A204.1 (cell line): ENCODE measurements around the gene KLHL17.

ENCODE experiments used
- FAIRE-seq: peaks from 2 replicates; lab custom pipeline; 2012; peaks lifted over from hg19 to GRCh38; lab: Jason Lieb, UNC

The KLHL17 gene

DNA sequence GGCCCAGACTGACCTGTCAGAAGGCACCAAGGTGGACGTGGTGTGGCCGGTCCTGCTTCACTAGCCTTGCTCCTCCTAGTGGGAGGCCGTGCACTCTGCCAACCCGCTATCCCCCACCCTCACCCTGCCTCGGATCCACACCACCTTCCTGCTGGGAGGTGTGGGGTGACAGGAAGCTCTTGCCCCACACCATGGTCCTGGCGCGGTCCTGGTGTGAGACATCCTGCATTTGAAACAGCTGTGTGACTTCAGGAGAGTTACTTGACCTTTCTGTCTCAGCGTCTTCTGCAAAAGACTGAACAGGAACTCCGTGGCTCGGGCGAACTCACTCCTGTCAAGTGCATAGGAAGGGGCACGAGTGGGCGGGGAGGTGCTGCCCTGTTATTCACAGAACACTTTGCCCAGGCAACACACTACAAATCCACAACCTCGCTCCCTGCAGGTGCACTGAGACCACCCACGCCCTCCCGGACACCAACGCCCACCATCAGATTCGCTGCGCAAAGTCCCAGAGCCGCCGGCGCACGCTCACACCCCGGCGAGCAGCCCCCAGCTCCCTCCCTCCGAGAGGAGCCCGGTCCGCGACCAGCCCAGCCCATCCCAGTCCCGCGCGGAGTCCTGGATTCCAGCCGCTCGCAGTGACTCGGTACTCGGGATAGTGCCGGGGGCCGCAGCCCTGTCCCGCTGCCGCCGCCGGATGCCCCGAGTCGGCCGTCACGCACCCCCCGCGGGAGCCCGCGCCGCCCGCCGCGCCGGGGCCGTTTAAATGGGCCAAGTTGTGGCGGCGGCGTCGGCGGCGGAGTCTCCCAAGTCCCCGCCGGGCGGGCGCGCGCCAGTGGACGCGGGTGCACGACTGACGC, 37.0 kb upstream of the KLHL17 start, which contains the start of gene SAMD11:
Gene SAMD11 (plus strand): TSS at position 793 of the 860 bp plus-strand sequence. CDS start 509 bp downstream, outside the sequence.
- FAIRE-seq, result no peak

DNA sequence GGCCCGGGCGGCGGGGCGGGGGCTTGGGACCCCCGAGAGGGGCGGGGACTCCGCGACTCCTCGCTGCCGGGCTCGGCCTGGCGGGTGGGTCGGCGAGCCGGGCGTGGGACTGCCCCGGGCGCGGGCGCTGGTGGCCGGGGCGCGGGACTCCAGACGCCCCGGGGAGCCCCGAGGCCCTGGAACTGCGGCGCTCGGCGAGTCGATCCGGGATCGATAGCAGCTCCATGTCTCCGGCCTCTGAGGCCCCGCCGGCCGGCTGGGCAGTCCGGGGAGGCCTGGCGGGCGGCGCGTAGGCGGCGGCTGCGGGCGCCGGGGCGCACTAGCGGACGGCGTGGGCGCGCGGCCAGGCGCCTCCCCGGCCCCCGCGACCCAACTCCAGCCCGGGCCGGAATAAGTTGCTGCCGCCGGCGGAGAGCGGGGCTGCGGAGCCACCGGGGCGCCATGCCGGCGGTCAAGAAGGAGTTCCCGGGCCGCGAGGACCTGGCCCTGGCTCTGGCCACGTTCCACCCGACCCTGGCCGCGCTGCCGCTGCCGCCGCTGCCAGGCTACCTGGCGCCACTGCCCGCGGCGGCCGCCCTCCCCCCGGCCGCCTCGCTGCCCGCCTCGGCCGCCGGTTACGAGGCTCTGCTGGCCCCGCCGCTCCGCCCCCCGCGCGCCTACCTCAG, 36.3 kb upstream of the KLHL17 start:
- FAIRE-seq, result no peak

DNA sequence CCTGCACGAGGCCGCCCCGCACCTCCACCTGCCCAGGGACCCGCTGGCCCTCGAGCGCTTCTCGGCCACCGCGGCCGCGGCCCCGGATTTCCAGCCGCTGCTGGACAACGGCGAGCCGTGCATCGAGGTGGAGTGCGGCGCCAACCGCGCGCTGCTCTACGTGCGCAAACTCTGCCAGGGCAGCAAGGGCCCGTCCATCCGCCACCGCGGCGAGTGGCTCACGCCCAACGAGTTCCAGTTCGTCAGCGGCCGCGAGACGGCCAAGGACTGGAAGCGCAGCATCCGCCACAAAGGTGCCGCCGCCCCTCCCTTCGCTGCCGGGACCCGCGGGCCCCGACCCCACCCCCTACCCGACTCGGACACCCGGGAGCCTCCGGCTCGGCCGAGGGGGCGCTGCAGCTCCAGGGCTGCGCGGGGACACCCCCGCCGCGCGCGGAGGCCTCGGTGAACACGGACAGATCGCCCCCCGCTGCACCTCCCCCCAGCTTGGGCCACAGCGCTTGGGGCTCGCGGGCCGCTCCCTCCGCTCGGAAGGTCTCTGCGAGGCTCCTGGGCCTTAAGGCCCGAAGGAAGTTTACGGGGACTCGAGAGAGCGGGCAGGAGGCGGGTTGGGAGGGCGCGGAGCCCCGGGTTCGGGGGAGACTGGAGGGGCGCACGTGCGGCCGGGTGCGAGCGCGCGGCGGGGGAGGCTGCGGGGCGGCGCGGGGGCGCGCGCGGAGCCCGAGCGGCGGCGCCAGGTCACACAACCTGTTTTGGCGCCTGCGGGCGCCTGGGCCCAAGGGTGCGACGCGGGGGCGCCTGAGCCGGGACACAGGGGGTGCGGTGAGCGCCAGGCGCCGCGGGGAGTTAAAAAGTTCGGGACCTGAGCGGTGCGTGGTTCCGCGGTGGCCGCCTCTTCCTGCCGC, 35.5 kb upstream of the KLHL17 start:
- no peak for FAIRE-seq

DNA sequence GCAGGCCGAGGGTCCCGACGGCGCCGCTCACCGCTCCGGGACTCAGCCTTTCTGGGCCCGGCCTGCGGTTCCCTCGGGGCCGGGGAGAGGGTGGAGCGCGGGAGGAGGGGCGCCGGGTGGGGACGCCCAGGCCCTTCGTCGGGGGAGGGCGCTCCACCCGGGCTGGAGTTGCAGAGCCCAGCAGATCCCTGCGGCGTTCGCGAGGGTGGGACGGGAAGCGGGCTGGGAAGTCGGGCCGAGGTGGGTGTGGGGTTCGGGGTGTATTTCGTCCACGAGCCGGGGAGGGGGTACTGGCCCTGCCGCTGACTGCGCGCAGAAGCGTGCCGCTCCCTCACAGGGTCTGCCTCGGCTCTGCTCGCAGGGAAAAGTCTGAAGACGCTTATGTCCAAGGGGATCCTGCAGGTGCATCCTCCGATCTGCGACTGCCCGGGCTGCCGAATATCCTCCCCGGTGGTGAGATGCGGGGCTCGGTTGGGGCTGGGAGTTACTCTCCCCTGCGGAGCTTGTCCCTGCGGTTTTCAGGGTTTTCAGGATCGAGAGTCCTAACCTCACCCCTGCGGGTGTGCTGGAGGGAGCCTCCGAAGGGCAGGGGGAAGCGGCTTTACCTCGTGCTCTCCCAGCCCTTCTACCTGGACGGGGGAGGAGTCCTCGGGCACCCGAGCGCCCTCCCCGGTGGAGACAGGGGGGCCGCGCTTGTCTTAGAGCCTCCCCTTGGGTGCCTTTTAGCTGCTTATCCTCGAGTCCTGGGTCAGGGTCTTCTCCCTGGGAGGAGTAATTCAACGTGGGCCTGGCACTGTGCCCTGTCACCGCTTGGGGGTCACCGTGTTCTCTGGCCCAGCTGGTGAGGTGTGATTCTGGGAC, 34.6 kb upstream of the KLHL17 start:
- FAIRE-seq, result no peak

DNA sequence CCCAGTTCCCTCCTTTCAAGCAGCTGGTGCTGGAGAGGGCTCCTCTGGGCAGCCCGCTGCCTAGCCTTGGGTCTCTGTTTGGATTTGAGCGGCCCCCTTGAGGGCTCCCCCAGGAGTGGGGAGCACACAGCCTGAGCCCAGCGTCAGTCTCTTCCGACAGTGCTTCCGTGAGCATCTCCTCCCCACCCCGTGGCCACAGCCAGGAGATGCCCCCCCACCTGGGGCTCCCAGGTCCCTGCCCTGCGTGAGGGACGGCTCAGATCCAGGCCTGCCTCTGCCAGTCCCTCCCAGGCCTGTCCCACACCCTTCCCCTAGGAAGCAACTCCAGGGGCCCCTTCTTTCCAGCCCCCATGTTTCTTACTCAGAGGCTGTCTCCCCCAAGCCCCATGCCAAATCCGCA, 33.1 kb upstream of the KLHL17 start:
- no peak for FAIRE-seq

DNA sequence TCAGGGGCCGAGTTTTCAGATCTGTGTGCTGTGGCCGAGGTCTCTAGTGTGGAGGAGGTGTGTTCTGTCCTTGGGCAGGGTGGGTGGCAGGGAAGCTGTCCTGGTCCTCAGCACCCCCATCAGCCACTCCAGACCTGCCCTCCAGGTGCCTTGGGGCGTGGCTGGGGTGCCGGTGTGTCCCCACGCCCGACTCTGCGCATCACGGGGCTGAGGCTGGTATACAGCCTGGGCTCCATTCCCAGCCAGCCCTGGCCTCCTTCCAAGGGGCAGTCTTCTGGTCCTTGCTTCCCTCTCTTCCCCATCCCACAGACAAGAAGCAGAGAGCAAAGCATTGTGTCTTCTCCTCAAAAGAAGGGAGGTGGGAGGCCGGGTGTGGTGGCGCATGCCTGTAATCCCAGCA, 32.6 kb upstream of the KLHL17 start:
- no peak for FAIRE-seq

DNA sequence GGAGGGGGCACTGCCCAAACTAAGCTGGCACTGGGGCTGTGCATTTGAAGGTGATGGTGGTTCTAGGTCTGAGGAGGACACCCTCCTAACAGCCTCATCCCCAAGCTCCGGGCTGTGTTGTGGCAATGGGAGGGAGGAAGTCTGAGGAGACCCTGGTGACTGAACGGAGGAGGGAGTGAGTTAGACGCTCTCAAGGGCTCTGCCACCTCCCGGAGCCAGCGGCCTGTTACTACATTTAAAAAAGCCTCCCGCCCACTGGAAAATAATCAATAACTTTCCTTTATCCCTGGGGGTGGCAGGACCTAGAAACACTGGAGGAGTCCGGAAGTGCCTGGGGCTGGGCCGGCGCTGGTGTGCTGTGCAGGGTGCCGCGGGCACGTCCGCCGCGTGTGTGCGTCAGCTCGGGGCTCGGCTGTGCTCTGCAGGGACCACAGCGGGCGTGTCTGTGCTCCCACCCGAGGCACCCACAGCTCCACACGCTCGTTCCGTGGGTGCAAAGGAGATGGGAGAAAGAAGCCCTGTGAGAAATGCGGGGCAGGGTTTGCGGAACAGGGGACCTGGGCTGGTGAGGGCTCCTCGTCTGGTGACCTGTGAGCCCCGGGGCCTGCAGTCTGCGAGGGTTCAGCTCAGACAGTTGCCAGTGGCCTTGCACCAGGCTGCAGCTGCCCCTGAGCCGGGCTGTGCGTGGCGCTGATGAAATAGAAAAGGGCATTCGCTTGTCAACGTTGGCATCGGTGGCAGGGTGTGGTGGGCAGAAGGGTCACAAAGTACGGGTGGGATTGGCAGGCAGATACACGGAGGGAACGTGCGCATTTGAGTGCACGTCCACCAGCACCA, 31.3 kb upstream of the KLHL17 start:
- FAIRE-seq, result no peak

DNA sequence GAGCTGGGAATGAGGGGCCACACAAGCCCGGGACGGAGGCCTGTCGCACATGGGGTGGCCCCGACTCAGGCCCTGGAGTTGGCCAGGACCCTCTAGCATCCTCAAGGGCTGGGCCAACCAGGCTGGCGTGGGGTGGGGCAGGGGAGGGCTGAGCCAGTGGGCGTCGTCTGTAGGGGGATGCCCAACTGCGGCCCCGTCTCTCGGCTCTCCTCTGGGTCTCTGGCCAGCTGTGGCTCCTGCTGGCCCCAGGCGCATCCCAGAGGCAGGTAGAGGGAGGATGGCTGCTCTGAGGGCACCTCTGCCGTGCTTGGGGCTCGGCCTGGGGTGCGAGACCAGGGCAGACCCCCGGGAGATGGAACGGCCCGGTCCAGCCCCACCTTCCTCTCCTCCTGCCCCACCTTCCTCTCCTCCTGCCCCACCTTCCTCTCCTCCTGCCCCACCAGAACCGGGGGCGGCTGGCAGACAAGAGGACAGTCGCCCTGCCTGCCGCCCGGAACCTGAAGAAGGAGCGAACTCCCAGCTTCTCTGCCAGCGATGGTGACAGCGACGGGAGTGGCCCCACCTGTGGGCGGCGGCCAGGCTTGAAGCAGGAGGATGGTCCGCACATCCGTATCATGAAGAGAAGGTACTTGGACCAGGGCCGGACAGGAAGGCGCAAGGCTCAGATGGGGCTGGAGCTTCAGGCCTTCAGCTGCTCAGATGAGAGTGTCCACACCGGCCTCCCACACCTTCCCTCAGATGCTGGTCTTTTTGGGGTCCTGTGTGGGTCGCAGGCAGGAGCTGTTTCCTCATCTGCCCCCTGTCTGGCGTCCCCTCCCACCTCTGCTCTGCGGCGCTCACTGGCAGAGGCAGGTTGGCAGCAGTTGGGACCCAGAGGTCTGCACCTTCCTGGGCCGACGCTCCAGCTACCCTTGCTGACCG, 30.4 kb upstream of the KLHL17 start:
- FAIRE-seq, result no peak

DNA sequence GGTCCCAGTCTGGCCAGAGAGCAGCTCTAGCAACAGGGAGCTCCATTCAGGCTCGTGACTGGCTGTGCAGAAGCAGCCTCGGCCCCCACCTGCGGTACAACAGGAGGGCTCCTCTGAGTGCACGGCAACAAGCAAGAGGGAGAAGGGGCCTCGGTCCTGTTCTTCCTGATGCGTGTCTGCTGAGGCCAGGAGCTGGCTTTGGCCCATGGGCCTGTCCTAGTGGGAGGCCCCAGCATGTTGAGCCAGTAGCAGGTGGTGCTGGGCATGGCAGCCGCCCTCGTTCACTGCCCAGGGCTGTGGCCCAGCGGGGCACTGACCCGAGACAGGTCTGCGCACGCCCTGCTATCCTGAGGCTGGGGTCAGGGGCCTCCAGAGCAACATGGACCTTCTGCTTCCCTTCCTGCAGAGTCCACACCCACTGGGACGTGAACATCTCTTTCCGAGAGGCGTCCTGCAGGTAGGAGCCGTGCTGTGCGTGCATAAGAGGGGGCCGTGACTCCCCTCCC, 29.7 kb upstream of the KLHL17 start:
- no peak for FAIRE-seq

DNA sequence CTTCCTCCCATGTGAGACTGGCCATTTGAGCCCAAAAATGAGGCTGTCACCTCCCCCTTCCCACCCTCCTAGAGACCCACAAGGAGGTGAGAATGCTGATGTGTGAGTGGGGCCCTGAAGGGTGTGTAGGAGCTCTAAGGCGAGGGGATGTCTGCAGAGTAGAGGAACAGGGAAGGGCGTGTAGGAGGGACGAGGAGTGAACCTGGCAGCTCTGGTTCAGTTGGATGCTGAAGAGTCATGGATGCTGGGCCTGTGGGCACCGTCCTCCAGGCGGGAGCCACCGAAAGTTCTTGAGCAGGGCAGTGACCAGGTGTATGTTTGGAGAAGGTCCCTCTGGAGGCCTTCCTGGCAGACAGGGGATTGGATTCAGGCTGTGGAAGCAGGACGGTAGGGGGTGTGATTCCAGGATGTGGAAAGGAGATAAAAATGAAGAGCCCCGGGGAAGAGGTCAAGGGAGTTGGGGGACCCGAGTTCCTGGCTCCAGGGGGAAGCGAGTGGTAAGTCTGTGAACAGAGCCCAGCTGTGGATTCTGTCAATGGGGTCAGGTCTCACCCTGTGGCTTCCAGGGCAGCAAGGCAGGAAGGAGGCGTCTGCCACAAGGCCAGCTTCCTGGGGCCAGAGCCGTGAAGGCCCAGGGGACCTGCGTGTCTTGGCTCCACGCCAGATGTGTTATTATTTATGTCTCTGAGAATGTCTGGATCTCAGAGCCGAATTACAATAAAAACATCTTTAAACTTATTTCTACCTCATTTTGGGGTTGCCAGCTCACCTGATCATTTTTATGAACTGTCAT, 28.8 kb upstream of the KLHL17 start:
- no peak for FAIRE-seq

DNA sequence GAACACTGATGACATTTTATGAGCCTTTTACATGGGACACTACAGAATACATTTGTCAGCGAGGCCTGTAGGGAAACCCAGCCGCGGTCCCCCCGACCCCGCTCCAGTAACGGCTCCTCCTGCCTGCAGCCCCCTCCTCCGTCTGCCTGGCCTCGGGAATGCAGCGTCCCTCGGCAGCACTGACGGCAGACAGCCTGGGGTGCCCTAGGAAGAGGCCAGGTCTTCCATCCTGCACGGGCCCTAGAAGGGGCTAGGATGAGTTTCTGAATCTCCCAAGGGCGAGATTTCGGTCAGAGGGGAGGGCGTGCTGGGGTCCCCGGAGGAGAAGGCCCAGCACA, 28.2 kb upstream of the KLHL17 start:
- no peak for FAIRE-seq

DNA sequence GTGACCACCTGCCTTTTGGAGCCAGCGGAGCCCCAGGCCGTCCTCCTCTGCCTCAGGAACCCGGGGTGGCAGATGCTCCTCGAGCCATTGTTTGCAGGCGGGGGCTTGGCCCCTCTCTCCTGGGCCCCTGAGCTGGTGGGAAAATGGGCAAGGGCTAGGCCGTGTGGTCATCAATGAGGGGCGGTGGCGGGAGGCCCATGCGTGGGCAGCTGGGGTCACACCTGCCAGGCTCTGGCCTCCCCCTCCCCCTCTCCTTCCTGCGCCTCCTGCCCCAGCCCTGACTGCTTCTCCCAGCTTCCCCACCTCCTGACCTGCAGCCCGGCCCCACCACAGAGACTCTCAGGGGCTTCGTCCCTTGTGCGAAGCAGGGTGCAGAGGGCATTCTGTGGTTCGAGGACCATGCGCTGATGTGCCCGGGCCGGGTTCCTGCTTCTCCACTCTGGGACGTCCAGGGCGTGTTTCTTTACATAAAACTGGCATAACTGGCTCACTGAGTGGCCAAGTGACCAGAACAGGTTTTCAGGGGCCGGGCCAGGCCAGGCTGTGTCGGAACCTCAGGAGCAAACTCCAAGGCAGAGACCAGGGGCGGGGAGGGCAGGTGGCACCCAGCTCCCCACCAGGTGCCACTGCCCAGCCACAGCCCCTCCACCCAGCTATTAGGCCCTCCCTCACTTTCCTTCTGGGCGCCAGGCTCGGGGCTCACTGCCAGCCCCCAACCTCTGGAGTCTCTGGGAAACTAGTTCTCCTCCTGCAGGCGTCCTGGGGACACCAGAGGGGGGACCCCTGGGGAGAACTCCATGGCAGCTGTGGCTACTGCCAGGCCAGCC, 27.4 kb upstream of the KLHL17 start:
- FAIRE-seq, result no peak

DNA sequence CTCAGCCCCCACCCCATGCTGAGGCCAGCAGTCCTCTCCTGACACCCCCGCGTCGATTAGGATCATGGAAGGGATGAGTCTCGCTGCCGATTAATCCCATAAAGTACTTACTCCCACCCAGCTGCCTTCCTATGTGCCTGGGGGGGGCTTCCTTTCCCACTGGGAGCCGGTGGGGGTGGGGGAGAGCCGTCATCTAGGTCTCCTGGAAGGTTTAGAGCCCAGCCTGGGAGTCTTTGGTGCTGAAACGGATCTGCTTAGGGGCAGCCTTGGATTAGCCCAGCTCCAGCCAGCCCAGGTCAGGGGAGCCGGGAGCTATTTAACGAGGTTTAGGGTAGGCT, 26.8 kb upstream of the KLHL17 start:
- FAIRE-seq, result no peak

DNA sequence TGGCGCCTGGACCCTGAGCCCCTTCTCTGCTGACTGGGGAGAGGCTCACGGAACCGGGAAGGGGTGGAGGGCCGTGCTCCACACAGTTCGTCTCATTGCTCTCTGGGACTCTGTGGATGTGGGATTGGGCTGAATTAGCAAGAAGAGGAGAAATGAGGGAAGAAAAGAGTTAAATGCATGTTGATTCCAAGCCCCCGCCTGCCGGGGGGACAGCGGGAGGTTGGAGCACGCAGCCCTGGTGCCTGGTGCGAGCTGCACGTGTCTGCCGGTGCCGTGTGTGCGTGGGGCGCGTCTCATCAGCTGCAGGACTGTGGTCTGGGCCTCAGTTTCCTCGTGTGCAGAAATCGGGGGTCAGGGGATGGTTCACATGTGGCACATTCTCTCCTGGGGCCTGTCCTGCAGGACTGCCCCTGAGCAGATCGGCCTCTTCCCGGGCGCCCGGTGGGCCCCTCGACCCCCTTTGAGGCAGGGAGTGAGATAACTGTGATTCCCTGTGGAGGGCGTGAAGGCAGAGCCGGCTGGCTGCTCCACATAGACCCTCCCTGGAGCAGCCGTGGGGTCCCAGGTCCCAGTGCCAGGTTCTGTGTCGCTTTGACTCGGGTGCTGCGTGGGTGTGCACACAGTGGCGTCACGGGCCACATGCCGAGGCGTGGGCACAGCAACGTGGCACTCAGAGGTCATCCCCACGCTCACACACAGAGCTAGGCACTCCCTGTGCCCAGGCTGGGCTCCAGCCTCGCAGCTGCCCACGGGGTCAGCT, 25.2 kb upstream of the KLHL17 start:
- no peak for FAIRE-seq

DNA sequence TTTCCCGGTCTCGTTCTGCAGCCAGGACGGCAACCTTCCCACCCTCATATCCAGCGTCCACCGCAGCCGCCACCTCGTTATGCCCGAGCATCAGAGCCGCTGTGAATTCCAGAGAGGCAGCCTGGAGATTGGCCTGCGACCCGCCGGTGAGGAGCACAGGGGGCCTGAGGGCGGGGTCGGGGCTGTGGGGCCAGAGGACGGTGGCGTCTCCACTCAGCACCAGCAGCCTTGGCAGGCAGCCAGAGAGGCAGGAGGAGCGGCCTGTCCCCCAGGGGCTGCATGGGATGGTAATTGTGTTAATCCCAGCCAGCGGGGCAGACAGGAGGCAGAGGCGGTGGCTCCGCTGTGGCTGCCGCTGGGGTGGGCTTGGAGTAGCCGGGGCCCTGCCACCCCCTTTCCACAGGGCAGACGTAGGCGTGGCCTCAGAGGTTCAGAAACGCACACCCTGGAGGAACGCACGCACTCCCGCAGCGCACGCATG, 24.6 kb upstream of the KLHL17 start:
- FAIRE-seq, result no peak

DNA sequence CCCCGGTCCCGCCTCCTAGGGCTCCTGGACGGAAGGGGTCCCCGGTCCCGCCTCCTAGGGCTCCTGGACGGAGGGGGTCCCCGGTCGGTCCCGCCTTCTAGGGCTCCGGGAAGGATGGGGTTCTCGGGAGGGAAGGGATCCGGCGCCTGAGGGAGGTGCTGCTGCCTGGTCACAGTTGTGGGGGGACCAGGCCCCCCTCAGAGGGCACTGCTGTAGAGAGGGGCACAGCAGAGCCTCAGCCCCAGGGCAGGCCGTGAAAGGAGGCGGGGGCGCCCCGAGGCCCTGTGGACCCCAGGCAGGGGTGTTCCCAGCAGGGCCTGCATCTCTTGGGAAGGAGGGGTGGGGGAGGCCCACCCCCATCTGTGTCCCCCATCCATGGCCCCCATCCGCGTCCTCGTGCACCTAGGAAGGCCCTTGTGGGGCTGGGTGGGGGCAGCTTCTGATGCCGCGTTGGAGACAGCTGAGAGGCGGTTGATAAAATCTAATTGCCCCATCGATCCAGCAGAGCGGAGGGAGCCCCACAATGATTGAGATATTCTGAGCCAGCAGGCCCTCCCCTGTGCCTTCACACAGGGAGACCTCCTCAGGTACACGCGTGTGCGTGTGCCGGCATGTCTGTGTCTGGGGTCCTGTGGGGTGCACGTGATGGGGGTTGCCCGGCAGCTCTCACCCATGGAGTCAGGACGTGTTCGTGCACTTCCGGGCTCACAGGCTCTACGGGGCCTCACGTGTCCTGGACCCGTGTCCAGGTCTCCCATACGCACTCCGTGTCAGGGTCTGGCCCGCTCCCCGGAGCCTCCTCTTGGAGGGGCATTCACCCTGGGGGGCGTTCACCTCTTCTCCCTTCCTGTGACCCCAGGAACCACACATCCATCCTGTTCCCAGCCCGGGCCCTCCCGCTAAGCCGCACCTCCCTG, 23.8 kb upstream of the KLHL17 start:
- FAIRE-seq, result no peak
